HG03060 (cell line): ENCODE results near the gene UQCC2.

Source experiments
- ATAC-seq: cut with Tn5 transposase; IDR thresholded peaks from one replicate; pipeline ENCODE4 v1.9.1; 2021; ENCODE audit warnings: low read depth, moderate number of reproducible peaks; ENCODE audit not compliant: unreplicated experiment

The UQCC2 gene

DNA sequence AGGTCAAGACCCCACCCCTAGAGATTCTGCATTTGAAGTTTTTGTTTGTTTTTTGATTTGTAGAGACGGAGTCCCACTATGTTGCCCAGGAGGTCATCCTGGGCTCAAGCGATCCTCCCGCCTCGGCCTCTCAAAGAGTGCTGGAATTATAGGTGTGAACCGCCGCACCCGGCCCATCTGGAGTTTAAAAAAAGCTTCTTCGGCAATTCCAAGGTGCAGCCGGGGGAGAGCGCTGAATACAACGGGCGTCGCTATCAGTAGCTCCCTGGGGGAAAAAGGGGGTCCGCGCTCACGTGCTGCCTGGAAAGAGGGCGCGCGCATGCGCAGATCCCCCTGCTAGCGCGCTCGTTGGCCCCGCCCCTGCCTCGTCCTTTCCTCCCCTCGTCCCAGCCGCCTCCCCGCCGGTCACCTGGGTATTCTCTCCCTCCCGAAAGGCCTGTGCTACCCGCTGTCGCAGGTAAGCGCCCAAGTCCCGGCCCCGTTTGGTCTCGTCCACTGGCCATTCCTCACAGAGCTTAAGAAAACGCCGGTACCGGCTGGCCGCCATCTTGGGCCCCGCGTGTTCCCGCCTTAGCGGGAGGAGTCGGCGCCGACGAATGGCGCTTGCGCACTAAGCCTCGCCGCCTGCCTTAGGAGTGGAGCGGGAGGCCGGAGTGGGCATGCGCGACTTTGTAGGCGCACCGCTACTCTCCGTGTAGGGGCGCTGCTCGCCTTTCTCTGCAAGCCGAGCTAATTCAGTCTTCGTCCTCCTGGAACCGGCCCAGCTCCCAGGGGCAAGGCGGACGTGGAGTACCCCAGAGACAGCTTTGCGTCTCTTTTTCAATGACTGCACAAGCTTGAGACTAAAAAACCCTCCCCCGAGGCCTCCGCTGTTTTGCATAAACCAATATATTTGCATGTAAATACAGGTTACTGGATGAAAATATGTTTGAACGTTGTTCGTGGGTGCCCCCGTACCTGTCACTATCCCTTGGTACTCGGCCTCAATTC, at the start of gene UQCC2:
Gene UQCC2, minus strand, starts transcription at position 561 of the 990 bp plus-strand sequence. Its CDS starts 14 bp downstream, at position 547.
- ATAC-seq = peak; percentile 65

- ATAC-seq = no peak
Measured at GRCh38 chr6:33759887-33760629, 48.6 kb upstream of the UQCC2 start.

DNA sequence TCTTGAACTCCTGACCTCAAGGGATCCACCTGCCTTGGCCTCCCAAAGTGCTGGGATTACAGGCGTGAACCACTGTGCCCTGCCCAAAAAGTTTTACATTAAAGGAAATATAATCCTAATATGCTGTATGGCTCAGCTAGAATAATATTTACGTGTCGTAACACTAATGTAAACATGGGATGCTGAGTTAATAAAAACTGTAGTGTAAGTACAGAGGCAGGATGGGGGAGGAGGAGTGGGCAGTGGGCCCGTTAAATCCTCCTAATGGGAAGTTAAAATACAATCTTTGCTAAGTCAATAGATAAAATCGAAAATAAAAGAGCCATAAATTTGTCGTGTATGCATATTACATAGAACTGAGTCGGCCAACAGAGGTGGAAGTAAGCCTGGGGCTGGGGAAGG, 47.3 kb upstream of the UQCC2 start:
- no peak for ATAC-seq

DNA sequence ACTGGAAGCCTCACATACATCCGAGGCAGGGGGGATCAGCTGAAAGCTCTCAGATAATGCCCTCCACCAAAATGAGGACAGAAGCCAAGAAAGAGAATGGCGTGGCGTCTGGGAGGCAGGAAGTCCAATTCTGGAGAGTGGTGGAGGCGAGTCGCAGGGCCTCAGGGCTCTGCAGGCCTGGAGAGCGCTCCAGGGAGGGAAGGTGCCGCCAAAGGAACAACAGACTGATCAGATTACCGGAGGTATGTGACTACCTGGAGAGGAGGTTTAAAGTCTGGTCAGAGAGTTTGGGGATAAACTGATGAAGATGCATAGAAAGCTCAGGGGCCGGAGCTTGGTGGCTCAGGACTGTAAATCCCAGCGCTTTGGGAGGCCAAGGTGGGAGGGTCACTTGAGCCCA, 46.4 kb upstream of the UQCC2 start:
- ATAC-seq = no peak

DNA sequence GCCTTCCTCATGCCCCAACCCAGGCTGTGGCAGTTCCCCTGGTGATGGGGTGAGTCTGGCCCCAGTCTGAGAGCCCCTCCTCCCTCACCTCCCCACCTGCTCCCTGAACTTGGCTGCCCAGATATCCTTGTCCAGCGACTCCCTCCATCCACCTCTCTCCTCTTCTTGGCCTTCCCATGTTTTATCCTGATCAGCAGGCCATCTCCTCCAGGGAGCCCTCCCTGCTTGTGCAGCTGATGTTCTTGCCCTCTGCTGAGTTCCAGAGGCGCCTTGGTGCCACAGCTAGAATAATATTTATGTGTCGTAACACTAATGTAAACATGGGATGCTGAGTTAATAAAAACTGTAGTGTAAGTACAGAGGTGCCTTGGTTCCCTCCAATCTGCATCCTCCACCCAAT, 45.6 kb upstream of the UQCC2 start:
- no peak for ATAC-seq

- ATAC-seq = no peak
Measured at GRCh38 chr6:33756211-33756954, 44.9 kb upstream of the UQCC2 start.

- ATAC-seq = no peak
Measured at GRCh38 chr6:33755070-33755869, 43.8 kb upstream of the UQCC2 start.

DNA sequence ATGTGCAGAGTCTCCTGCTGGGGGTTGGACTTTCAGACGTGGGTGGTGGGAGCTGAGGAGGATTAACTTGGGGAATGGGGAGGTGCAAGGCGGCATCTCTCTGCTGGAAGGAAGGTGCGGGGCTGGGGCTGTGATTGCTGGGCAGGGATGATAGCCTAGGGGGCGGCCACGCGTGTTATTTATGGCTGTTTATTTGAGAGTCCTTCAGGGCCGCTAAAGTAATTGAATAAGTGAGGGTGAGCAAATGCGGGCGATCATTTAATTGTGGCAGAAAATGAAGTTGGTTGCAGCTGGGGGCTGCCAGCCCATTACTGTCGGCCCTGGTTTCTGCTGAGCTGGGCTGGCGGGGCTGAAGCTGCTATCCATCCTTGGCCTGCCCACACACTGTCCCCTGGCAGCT, 42.7 kb upstream of the UQCC2 start:
- ATAC-seq = no peak

GRCh38 chr6:33752646-33753015, 41.1 kb upstream of the UQCC2 start:
- ATAC-seq = no peak

GRCh38 chr6:33751771-33752645, 40.5 kb upstream of the UQCC2 start:
- ATAC-seq = no peak

- no peak for ATAC-seq
Measured at GRCh38 chr6:33750244-33750991, 38.9 kb upstream of the UQCC2 start.

- no peak for ATAC-seq
Measured at GRCh38 chr6:33749401-33749800, 37.9 kb upstream of the UQCC2 start.

DNA sequence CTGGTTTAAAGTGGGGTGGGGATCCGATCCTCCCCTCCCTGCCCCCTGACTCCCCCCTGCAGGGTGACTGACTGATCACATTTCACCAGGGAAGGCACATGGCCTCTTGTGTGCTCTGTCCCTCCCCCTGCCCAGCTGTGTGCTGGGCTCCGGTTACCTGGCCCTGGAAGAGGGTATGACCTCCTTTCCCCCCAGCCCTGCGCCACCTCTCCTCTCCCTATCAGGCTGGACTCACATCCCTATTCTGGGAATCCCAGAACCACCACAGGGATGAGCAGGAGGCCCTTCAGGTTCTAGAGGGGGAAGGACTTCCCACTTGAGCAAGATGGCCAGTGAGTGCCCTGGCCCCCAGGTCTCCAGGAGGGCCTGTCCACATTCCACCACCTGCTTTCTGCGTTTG, 37.3 kb upstream of the UQCC2 start:
- ATAC-seq = no peak

DNA sequence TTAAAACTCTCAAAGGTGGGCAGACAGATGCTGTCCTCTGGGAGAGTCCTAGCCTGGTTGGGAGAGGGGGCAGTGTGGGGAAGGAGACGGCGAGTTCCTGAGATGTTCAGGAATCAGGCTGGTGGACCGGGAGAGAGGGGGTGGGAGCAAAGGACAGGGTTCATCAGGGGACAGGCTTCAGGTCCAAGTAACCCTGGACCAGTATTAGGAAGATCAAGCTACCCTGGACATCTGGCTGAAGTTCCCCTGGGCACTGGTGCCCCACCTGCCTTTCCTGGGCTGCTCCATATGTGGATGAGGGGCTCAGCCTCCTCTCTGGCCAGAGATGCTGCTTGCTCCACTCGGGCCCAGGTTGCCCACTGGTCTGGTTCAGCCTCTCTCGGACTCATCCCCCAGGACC, 36.3 kb upstream of the UQCC2 start:
- no peak for ATAC-seq

DNA sequence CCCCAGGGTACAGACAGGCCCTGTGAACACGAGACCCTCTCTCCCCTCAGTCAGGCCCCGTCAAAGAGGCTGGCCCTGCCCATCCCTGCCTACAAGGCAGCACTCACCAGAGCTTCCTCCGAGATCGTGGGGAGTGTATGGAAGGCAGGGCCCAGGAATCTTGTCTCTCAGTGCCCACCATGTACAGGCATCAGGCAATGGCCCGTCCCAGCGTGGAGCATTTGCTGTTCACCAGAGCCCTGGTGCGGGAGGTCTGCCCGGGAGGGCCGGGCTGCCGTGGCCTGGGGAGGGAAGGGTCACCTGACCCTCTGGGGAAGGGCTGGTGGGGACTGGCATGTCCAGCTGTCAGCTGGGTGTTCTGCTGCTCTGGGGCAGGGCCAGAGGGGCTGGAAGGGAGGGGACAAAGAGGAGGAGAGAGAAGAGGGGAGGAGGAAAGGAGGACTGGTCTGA, 35.2 kb upstream of the UQCC2 start, which contains the start of gene IP6K3:
Gene IP6K3, minus strand, starts transcription at position 255 of the 450 bp plus-strand sequence. CDS start 11,429 bp downstream, outside the sequence.
- ATAC-seq = no peak

- no peak for ATAC-seq
Measured at GRCh38 chr6:33746036-33746600, 34.6 kb upstream of the UQCC2 start.

DNA sequence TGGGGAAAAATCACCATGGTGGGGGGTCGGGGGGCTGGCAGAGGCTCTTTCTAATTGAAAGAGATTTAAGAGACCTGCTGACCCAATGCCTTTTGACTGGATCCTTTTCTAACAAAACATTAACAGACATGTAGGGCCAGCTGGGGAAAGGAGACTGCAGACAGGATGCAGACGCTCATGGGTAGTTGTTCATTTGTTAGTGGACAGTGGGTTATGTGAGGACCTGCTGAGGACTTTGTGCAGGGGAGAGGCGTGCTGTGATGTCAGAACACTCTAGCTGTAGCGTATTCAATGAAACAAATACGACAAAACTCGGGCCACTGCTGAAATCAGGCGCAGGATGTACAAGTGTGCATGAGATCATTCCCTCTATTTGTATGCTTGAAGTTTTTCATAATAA, 34.0 kb upstream of the UQCC2 start:
- no peak for ATAC-seq
